Chondrocyte (in vitro differentiated cells): ENCODE results near the gene COX8A. TPM values are rescaled to one million over a fixed set of nuclear protein-coding genes. Genes with fewer than 3 reads are reported as not detected.
A peak's percentile ranks its signal among the peaks of the same experiment; 100 is the strongest.

Experiments
- DNase-seq: peaks from one replicate; pipeline ENCODE4 v3.0.0; 2021; ENCODE audit warnings: mixed read lengths, low spot score
- H3K27ac Mint-ChIP-seq: one replicate; pipeline ENCODE4 v1.8.0; 2021; ENCODE audit warnings: mild to moderate bottlenecking, moderate library complexity, mixed read lengths; ENCODE audit not compliant: unreplicated experiment
- H3K27me3 Mint-ChIP-seq: 2 replicates; pipeline ENCODE4 v1.8.0; 2021; ENCODE audit warnings: low read depth, mixed read lengths
- H3K36me3 Mint-ChIP-seq: 2 replicates; pipeline ENCODE4 v1.8.0; 2021; ENCODE audit warnings: low read depth, mixed read lengths
- H3K4me1 Mint-ChIP-seq: 2 replicates; pipeline ENCODE4 v1.8.0; 2021; ENCODE audit warnings: low read depth, mild to moderate bottlenecking, mixed read lengths
- H3K4me3 Mint-ChIP-seq: one replicate; pipeline ENCODE4 v1.8.0; 2021; ENCODE audit warnings: mild to moderate bottlenecking, moderate library complexity, mixed read lengths; ENCODE audit not compliant: unreplicated experiment
- H3K9me3 Mint-ChIP-seq: 2 replicates; pipeline ENCODE4 v1.8.0; 2021; ENCODE audit warnings: low read depth, mixed read lengths
- CTCF ChIP-seq: fragments of 200-600 bp; sonication (generic); IDR thresholded peaks from 2 replicates; pipeline ENCODE4 v1.5.0; 2021; ENCODE audit warnings: antibody characterized with exemption, mild to moderate bottlenecking, moderate library complexity
- total RNA-seq: library from RNA; stranded (reverse); gene quantifications from 3 replicates; pipeline ENCODE4 v1.2.1, GENCODE V29; 2021

Gene COX8A
- total RNA-seq, 1 donor from 2014 or later: 245 TPM

GRCh38 chr11:63986932-63987513 lies 12.6 kb downstream of the COX8A start:
- no peak overlapping the region for H3K27ac Mint-ChIP-seq
- DNase-seq: no peak
- peaks cover 25% of the 10 kb centered on the region for H3K4me1 Mint-ChIP-seq

GRCh38 chr11:63991558-63991957 lies 17.1 kb downstream of the COX8A start:
- Mint-ChIP-seq H3K9me3 (no peaks in the 10 kb centered on the region), H3K27ac (no peak overlapping the region), H3K27me3 (no peaks in the 10 kb centered on the region), H3K4me1 (peaks cover 14% of the 10 kb centered on the region), H3K4me3 (no peak overlapping the region), H3K36me3 (peaks cover 14% of the 10 kb centered on the region)
- TF ChIP-seq CTCF: no peak
- no peak for DNase-seq

More at GRCh38 chr11:63986932-63987513, 12.6 kb downstream of the COX8A start:
- Mint-ChIP-seq H3K36me3 (peaks cover 7% of the 10 kb centered on the region), H3K27me3 (no peaks in the 10 kb centered on the region), H3K9me3 (no peaks in the 10 kb centered on the region), H3K4me3 (peak overlapping the region; percentile 68)
- TF ChIP-seq CTCF: no peak

- peaks cover 18% of the 10 kb centered on the region for H3K36me3 Mint-ChIP-seq
- peaks cover 4% of the 10 kb centered on the region for H3K4me1 Mint-ChIP-seq
- no peaks in the 10 kb centered on the region for H3K27me3 Mint-ChIP-seq
- DNase-seq: no peak
- no peaks in the 10 kb centered on the region for H3K9me3 Mint-ChIP-seq
- TF ChIP-seq CTCF: no peak
- H3K27ac Mint-ChIP-seq: no peak overlapping the region
- no peak overlapping the region for H3K4me3 Mint-ChIP-seq
These were observed 18.7 kb downstream of the COX8A start for GRCh38 chr11:63993100-63993499.

GRCh38 chr11:63993993-63994392 lies 19.6 kb downstream of the COX8A start:
- TF ChIP-seq CTCF: no peak
- Mint-ChIP-seq H3K27ac (peak overlapping the region; percentile 57), H3K4me3 (no peak overlapping the region), H3K36me3 (peaks cover 18% of the 10 kb centered on the region), H3K9me3 (no peaks in the 10 kb centered on the region), H3K4me1 (no peaks in the 10 kb centered on the region), H3K27me3 (no peaks in the 10 kb centered on the region)
- no peak for DNase-seq

- H3K9me3 Mint-ChIP-seq: no peaks in the 10 kb centered on the region
- H3K4me1 Mint-ChIP-seq: peaks cover 3% of the 10 kb centered on the region
- H3K36me3 Mint-ChIP-seq: peaks cover 16% of the 10 kb centered on the region
- no peak overlapping the region for H3K4me3 Mint-ChIP-seq
- no peaks in the 10 kb centered on the region for H3K27me3 Mint-ChIP-seq
- DNase-seq: no peak
- H3K27ac Mint-ChIP-seq: no peak overlapping the region
- no peak for TF ChIP-seq CTCF
These were observed 22.1 kb downstream of the COX8A start for GRCh38 chr11:63996512-63996911.
